GM18520 (cell line): ENCODE measurements around the gene MIOX.

Experiments used
- ATAC-seq: cut with Tn5 transposase; IDR thresholded peaks from one replicate; pipeline ENCODE4 v1.9.1; 2021; ENCODE audit not compliant: unreplicated experiment

The MIOX gene

GRCh38 chr22:50473088-50473487 is 13.6 kb upstream of the MIOX start:
- ATAC-seq, result no peak

DNA sequence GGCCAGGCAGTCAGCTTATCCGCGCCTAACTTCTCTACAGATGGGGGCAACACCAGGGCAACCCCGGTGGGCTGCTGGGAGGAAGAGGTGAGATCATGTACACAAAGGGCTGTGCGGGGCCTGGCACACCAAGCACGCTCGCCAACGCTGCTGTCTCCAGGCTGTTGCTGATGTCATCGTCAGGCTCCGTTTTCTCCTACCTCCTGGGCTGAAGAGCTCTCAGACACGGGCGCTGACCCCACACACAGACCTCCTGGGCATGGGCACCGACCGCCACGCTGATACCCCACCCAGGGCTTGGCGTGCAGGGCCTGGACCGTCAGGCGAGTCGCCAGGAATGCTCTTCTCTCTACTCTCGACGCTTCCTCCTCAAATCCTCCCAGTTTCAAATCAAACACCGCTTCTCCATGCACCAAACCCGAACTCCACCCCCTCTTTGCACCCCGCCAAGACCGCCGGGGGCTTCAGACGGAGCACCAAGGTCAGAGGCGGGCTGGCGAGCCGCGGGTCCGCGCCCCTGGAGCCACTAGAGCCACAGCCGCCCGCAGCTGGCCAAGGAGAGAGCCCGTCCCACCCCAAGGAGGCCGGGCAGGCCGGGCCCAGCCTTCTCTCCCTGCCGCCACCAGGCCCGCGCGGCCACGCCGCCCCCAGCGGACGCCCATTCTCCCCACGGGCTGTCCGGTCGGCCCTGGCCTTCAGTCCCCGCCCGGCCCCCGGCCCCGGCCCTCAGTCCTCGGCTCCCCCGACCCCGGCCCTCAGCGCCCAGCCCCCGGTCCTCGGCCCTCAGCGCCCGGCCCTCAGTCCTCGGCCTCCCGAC is 12.6 kb upstream of the MIOX start:
- ATAC-seq, result no peak

- ATAC-seq, result peak; percentile 75
Measured at GRCh38 chr22:50474710-50475651, 11.7 kb upstream of the MIOX start, which contains the start of gene SBF1. Gene SBF1 (minus strand): TSS chr22:50475035. CDS start chr22:50474840, 195 bp downstream.

- ATAC-seq, result no peak
Measured at GRCh38 chr22:50475652-50476002, 11.0 kb upstream of the MIOX start.

DNA sequence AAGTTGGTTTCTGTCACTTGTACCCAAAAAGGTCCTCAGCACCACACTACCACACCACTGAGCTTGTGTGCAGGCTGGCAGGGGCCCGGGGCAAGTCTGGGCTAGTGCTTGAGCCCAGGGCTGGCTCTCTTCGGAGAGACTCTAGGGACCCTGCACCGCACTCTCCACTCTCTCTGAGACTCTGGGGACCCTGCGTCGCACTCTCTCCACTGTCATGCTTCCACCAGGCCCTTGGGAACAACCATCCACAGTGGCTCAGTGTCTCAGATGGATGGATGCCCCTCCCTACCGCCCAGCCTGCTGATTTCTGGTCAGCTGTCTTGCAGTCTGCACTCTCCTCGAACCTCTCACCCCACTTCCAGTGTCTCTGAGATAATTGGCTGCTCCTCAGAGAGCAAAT is 9.8 kb upstream of the MIOX start:
- ATAC-seq, result no peak

- no peak for ATAC-seq
Measured at GRCh38 chr22:50477923-50478322, 8.7 kb upstream of the MIOX start.

GRCh38 chr22:50479721-50480120 is 6.9 kb upstream of the MIOX start:
- ATAC-seq, result no peak

DNA sequence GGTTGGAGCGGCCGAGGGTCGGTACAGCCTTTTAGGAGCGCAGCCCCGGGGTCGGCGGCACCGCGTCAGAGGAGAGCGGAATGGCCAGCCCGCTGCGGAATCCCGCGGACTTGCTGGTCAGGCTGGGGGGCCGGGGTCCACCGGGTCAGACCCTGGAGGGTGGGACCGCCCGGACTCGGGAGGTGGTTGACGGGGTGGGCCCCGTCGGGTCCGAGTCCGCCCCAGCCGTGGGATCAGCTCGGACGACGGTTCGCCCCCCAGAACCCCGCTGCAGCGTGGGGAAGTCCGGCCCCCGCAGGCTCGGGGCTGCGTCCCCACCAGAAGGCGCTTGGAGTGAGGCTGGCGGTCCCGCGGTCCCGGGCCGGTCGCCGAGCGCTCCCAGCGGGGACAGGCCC is 5.6 kb upstream of the MIOX start:
- ATAC-seq, result no peak

DNA sequence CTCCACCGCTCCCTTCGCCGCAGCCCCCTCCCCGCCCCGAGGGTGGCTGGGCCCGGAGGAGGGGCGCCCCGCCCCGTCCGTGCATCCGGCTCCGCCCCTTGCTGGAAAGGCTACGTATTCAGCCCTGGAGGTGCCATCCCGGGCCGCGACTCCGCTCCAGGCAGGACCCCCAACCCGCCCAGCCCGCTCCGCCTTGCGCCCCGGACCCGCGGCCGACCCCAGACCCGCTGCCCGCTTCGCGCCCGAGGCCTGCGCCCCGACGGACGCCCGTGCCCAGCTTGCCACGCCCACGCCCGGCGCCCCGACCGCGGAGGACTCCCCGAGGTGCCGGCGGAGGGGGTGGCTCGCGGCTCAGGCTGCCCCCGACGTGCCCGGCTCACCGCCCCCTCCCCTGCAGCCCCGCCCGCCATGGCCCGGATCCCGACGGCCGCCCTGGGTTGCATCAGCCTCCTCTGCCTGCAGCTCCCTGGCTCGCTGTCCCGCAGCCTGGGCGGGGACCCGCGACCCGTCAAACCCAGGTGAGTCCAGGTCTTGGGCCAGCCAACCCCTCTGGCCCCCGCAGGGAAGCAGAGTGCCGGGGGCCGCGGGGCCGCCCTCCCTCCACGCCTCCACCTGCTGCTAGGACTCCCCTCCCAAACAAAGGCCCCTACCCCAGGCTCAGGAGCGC is 5.1 kb upstream of the MIOX start, which contains the start of gene ADM2:
Gene ADM2 (plus strand): TSS at position 104 of the 667 bp plus-strand sequence. CDS start 305 bp downstream, at position 409.
- ATAC-seq, result no peak

- ATAC-seq, result no peak
Measured at GRCh38 chr22:50482107-50483074, 4.3 kb upstream of the MIOX start.

DNA sequence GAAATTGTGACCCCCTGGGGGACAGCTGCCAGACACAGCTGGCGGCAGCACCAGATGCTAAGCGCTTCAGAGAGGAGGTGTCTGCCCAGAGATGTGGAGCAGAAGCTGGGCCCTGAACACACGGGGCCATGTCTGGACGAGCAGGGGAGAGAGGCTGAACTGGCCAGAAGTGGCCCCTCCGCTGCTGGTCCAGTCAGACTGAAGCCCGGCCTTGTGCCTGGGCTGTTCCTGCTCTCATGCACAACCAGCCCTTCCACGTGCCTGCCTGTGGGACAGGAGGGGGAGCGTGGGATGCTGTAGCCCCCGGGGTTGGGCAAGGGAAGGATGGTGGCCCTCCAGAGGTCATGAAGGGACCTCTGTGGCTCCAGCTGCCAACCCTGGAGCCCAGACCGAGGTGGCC is 3.6 kb upstream of the MIOX start:
- ATAC-seq, result no peak

- ATAC-seq, result no peak
Measured at GRCh38 chr22:50483556-50483955, 3.1 kb upstream of the MIOX start.

GRCh38 chr22:50483977-50484853 is 2.4 kb upstream of the MIOX start:
- no peak for ATAC-seq

DNA sequence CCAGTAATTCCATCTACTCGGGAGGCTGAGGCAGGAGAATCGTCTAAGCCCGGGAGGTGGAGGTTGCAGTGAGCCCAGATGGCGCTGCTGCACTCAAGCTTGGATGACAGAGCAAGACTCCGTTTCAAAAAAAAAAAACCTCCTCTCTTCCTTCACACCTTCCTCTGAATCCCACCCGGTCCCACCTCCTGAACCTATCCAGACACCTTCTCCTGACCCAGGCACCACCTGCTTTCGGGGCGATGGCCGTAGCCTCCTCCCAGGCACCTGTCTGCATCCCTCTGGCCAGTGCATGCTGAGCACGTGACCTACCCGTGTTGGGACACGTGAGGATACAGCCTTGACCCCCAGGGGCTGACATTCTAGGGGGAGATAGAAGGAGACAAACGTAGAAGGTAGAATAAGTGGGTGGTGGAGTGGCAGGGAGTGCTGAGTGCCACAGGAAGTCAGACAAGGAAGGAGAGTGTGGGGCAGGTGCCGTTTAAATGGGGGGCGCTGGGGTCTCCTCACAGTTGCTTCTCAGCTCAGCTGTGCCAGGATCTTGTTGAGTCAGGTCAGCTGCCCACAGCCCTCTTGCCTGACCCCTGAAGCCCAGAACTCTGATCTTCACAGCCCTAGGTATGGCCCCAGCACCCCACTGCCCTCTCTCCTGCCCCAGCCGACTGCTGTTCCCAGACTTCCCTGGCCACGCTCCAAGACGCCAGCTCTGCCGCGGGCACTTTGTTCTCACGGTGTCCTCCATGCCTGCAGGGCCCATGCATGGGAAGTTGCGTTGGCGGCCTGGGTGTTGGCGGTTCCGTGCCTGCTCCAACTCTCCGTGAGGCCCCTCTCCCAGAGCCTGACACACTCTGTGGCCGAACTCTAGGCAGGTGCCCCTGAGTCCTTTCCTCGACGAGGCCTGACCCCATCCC is 1.2 kb upstream of the MIOX start:
- no peak for ATAC-seq

DNA sequence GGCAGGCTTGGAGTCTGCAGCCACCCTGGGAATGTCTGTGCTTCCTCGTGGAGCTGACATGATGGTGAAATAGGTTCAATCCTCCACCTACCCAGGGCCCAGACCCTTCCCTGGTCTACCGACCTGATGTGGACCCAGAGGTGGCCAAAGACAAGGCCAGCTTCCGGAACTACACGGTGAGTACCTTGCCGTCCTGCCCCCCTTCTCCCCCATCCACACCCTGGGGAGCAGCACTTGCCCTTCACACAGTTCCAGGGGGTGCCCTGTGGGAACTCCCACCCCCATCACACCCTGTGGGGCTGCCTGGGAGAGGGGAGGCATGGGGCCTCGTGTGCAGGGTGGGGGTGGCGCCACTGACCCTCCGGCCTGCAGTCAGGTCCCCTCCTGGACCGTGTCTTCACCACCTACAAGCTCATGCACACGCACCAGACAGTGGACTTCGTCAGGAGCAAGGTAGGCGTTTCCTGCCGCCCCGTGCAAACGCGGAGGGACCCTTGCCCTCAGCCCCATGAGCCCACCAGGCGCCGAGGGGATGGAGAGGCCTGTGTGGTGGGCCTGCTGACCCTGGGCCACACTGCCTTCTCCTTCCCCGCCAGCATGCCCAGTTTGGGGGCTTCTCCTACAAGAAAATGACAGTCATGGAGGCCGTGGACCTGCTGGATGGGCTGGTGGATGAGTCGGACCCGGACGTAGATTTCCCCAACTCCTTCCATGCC is 789 bp downstream of the MIOX start:
- ATAC-seq, result no peak

- no peak for ATAC-seq
Measured at GRCh38 chr22:50488006-50488677, 1.5 kb downstream of the MIOX start.

- no peak for ATAC-seq
Measured at GRCh38 chr22:50488886-50489285, 2.2 kb downstream of the MIOX start.
